Measurements from ENCODE around the gene ASIC5.
"Not testable (repeated sequence)": the region's sequence is repeated elsewhere in the genome, so short reads cannot be mapped to it uniquely, and the experiment has no call there.

ASIC5 gene, protein sequence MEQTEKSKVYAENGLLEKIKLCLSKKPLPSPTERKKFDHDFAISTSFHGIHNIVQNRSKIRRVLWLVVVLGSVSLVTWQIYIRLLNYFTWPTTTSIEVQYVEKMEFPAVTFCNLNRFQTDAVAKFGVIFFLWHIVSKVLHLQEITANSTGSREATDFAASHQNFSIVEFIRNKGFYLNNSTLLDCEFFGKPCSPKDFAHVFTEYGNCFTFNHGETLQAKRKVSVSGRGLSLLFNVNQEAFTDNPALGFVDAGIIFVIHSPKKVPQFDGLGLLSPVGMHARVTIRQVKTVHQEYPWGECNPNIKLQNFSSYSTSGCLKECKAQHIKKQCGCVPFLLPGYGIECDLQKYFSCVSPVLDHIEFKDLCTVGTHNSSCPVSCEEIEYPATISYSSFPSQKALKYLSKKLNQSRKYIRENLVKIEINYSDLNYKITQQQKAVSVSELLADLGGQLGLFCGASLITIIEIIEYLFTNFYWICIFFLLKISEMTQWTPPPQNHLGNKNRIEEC

DNA sequence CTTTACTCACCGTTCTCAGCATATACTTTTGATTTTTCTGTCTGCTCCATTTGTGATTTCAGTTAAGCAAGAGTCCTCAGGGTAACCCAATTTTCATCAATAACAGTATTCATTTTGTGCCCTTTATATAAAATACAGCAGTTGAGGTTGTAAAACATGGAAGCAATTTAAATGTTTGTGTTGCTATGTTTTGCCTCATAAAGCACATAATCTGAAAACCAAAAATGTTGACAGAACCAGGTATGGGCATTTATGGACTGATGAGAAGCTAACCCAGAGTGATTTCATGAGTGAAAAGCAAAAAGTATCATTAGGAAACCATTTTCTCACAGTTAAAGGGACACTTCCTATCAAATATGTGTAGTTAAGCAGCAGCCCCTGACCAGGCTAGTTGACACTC is at the start of gene ASIC5:
ASIC5 (minus strand) TSS at position 101 of the 400 bp plus-strand sequence; CDS start at position 50, 51 bp downstream.
- no peak for DNase-seq

DNA sequence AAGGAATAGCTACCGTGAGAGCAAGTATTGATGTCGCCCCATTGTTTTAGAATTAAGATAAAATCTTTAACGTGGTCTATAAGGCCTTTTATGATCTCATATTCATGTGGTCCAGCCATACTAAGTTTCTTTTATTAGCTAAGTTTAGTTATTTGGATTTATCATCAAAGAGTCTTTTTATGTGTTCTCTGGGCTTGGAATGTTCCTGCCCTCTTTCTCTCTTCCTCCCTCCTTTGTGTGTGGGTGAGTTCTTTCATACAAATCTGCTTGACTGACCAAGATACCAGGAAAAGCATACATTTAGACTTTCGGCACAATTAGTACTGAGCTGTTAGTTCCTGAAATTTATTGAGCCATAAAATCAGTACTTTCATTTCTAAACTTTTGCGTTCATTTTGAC is 48.7 kb upstream of the ASIC5 start:
- no peak for DNase-seq

DNA sequence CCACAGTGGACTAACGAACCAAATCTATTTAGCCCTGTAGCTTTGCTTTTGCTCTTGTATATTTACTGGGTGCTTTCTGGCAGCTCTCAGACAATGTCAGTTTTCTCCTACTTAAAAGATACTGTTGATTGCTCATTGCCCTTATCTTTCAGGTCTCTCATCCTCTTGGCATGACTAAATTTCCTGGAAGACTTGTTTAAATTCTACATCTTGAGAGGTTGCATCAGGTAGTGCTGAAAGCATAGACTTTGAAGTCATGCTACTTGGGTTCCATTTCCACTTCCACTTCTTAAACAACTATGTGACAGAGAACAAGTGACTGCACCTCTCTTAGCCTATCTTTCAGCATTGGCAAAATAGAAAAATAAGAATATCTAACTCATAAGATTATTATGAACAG is 45.8 kb upstream of the ASIC5 start:
- DNase-seq, result no peak

DNA sequence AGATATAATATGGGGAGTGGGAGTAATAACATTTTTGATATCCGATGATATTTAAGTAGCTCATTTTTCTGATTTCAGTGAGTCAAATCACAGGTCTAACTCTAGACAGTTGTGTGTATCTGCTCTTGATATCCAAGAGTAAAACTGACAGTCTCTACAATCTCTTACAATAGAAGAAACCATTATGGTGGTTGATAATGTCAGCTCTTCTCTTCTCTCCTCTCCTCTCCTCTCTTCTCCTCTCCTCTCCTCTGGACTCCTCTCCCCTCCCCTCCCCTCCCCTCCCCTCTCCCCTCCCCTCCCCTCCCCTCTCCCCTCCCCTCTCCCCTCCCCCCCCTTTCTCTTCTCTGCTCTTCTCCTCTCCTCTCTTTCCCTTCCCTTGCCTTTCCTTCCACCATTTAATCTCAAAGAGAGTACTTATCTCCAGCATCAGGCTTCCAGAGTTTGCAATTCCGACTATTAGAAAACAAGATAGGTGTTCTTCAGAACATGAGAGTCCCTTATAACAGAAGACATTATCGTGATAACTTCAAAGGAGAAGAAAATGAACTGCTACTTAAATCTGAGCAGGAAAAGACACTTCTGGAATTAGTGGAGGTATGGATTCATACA is 43.6 kb upstream of the ASIC5 start:
- no peak for DNase-seq

DNA sequence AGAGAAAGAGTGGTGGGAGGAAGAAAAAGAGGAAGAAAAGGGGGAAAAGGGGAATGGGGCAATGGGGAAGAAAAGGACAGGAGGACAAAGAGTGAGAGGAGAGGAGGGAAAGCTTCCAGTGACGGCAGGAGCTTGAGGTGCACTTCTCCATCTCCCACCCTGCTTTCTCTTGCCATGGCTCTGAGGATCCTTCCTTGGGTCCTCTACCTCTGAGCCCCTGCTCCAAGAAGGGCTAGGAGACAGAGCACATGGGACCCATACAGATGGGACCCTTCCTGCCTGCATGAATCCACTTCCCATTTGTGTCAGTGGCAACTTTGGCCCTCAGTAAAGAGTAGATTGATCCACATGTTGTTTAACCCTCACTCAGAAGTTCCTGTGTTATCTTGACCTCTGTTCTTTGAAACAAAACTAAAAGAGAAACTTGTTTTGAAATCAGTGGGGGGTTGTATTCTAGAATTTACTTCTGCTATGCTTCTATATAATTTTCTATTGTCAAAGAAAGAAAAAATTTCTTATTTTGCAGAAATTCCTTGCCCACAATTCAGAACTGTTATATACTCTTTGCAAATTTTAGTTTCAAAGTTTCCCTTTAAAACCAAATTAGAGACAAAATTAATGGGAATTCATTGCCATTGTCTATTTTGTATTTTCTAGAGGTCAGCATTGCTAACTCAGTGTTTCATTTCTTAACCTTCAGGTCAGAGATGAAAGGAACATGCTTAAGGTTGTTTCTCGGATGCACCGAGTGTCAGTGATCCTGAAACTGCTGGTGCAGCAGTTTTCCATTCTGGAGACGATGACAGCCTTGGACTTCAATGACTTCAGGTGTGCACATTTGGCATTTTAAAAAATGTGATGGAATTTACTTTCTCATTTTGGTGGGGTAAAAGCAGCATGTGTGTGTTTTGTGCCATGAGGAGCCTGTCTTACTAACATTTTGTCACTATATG is 42.4 kb upstream of the ASIC5 start:
- no peak for DNase-seq

DNA sequence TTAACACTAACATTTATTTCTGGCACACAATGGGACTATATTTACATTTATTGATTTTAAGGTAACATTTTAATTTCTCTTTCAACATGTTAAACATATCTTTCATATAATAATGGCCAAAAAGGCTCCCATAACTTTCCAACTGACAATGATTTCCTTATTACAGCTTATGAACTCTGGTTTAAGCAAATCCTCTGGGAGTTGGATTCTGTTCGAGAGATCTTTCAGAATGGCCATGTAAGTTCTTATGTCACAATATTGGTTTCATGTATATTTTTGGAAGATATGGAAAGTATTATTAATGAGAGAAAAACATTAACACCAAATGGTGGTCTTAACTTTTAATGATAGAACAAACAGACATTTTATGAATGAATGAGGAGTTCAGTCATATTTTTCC is 41.5 kb upstream of the ASIC5 start:
- DNase-seq, result no peak

DNA sequence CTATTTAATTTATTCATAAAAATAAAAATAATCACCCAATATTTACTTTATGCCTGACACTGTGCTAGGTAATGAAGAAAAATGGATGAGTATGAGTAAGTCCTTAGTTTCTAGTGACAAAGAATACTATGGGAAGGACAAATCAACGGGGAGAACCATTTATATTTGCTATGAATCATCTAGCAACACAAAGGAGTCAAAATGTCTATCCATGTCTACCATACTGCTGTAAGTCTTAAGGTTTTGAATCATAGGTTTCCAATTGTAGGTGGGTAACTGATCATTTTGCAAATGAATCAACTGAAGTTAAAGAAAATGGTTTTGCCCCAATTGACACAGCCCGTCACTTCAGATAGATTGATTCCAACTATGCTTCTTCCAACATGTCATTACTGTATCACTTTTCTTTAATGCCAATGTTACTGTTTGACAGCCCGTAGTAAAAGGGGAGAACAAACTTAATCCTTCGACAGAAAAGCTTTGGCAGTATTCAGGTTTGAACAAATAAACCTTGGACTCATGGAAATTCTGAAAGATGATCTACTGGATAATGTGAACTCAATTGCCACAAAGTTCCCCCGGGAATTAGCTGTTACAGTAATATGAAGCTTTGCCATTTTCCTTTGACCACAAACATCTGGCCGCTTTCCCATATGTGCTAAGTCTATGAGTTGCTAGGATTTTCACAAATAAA is 40.6 kb upstream of the ASIC5 start:
- no peak for DNase-seq

DNA sequence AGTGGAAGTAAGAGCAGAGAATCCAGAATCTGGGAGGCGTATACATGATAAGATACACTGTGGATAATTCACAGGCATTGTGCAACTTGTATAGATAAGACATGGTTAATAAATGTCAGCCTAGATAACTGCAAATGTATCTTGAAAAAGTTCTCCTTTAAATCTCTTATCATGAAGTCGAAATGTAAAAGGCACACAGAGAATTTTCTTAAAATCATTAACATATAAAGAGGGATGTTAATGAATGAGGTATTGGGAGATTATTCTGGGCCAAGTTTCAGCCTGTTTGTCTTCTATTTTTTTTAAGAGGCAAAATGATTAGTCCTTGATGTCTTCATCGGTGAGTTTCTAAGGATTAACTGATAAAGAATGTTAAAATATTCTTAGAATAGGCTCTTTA is 38.3 kb upstream of the ASIC5 start:
- no peak for DNase-seq

DNA sequence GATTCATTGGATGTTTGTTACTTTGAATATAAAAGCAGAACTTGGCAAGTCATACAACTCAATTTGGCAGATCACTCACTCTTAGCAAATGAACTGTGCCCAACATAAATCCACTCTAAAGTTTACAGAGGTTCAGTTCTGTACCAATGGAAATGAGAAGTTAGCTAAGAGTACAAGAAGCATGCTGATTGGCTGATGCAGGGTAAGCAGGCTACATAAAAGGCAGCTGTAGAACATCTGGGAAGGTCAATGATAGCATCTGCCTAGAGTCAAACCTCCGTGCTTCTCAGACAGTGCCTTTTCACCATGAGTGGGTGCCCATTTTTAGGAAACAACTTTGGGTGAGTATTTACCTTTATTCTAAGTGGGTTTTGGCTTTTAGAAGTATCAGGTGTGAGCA is 37.4 kb upstream of the ASIC5 start, which contains the start of gene TDO2:
TDO2 (plus strand) TSS at position 244 of the 400 bp plus-strand sequence; CDS start at position 307, 63 bp downstream.
- DNase-seq, result no peak

DNA sequence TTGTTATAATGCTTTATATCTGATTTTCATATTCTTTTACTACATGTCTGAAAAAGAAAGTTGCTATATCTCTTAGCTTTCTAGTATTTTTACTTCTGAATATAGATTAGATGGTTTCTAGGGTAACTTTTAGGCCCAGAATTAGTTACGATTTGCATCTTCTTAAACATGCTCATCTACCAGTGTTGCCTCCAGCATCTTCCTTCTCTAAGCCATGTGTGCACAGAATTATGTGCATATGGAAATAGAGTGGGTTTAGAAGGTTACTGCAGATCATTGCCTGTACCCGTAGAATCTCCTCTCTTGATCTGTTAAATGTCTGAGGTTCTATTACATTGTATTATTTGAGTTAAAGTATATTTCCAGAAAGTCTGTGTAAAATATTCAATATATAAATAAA is 34.9 kb upstream of the ASIC5 start:
- DNase-seq, result no peak

DNA sequence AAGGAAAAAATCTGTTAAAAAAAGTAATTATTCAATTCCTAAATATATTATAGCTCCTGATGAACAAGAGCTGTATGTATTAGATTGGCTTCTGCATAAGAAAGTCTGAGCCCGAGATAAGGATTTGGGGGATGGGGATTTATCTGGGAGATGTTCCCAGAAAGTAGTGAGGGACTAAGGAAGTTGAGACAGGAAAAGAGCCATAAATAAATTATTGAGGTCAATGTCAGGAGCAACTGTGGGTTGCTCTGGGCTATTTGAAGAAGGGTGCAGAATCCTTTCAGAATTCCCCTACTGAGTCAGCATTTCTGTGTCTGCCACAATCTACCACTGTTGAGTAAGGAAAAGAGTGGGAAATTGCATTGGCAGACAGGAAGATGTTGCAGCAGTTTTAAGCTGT is 34.3 kb upstream of the ASIC5 start:
- no peak for DNase-seq

DNA sequence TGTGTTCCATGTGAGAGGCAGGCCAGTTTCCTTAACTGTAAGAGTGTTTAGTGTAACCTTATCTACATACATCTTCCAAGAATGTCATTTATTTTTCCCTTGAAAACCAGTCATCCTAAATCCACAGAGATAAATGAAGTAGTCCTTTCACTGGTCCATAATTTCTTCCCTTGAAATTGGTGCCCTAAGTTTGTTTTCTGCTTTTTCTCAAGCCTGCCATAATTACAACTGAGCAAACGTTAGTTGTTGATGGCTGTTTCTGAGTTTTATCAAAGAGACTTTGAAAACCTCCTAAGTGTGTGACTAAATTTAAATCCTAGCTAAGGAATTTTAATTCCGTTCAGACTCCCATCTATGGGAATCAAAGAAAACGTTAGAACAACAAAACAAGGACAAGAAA is 33.8 kb upstream of the ASIC5 start:
- DNase-seq, result no peak

DNA sequence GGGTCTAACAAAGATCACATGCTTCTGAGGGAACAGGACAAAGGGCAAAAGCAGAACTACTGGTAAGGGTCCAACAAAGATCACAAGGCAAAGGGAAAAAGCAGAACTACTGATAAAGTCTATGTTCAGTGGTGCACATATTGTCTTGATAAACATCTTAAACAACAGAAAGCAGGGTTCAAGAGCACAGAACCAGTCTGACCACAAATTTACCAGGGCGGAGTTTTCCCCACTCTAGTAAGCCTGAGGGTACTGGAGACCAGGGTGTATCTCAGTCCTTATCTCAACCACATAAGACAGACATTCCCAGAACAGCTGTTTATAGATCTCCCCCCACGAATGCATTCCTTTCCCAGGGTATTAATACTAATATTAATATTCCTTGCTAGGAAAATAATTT is 32.3 kb upstream of the ASIC5 start:
- not testable (repeated sequence) for DNase-seq

DNA sequence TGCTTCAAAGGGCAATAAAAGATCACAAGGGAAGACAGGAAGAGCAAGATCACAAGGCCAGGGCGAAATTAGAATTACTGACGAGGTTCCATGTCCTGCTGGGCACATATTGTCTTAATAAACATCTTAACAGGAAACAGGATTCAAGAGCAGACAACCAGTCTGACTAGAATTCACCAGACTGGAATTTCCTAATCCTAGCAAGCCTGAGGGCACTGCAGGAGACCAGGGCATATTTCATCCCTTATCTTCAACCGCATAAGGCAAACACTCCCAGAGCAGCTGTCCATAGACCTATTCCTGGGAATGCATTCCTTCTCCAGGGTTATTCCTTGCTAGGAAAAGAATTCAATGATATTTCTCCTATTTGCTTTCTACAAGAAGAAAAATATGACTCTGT is 25.0 kb upstream of the ASIC5 start:
- no peak for DNase-seq

DNA sequence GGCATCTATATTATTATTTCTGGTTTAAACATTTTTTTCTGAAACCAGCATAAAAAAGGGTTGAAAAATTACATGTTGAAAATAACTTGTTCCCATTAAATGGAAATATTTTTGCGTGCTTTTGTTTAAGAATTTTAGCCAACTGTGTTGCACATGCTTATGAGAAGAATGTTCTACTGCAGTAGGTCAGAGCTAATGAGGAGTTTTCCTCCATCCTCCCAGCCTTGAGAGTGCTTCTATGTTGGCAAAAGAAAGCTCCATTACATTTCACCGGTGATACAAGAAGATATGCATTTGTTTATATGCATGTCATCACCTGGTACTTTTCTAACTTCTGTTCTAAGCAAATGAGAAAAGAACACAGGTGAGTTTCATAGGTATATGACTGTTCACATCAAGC is 23.9 kb upstream of the ASIC5 start:
- DNase-seq, result no peak

DNA sequence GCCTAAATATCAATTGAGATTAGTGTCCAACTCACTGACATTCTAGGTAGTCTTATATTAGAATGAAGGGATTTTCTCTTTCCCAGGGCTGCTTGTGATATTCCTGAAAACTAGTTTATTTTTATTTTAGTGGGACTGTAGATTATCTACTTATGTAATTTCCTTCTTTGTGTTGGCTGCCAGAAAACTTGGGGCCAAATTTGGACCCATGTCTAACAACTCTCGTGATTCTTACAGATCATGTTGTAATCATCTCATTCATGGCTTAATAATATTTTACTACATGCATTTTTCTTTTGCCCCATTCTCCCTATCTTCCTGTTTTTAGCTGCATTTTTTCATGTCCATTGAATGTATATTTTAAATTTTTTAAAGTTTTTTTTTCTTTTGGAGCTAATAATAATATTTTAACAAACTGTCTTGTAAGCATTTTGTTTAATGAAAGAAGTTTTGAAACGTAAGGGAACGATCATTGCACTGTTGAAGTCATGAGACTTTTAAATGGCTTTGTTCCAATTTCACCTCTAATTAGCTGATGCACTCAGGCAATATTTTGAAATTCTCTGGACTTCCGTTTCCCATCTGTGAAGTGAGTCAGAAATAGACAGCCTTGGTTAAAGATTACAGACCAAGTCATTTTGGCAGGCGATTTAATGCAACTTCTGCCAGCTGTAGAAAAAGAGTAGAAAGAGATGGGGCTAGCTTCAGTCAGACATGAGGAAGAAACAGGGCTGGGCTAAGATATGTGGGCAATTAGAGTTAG is 23.1 kb upstream of the ASIC5 start:
- DNase-seq, result no peak

DNA sequence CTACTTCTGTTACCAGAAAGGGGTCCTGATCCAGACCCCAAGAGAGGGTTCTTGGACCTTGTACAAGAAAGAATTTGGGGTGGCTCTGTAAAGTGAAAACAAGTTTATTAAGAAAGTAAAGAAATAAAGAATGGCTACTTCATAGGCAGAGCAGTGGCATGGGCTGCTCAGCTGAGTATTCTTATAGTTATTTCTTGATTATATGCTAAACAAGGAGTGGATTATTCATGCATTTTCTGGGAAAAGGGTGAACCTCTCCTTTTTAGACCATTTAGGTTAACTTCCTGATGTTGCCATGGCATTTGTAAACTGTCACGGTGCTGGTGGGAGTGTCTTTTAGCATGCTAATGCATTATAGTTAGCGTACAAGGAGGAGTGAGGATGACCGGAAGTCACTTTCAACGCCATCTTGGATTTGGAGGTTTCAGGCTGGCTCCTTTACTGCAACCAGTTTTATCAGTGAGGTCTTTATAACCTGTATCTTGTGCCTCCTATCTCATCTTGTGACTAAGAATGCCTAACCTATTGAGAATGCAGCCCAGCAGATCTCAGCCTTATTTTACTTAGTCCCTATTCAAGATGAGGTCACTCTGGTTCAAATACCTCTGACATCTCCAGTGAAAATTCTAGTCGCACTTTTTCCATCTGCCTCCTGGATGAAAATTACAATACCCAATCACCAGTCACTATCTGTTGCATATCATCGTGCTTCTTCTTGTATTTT is 21.9 kb upstream of the ASIC5 start:
- no peak for DNase-seq

DNA sequence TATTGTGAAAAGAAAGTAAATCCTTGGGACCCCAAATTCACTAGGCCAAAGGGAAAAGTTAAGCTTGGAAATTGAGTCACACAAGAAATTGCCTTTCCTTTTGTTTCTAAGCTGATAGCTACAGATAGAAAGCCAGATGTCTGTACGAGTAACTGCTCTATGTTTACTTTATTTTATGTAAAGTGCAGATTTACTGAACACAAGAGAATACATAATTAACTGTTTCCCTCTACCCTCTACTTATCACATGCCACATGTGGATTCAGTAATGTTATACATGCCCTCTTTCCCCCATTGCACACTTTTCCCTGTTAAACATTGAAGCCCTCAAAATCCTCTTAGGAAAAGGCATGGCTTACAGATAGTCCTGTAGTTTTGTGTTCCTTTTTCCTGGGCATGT is 21.0 kb upstream of the ASIC5 start:
- DNase-seq, result no peak

DNA sequence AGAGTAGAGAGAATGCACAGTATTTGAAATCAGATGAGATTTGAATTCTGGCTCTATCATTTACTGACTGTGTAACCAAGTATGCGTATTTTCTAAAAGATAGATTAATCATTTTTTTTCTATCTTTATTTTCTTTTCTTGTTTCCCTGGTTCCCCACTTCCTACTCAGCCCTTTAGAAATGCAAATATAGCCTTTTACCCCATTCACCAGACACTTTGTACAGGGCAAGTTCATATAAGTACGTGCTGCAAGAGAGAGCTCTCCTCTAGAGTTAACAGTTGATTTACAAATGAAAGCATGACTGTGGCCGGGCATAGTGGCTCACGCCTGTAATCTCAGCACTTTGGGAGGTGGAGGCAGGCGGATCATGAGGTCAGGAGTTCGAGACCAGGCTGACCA is 19.6 kb upstream of the ASIC5 start:
- DNase-seq, result no peak

DNA sequence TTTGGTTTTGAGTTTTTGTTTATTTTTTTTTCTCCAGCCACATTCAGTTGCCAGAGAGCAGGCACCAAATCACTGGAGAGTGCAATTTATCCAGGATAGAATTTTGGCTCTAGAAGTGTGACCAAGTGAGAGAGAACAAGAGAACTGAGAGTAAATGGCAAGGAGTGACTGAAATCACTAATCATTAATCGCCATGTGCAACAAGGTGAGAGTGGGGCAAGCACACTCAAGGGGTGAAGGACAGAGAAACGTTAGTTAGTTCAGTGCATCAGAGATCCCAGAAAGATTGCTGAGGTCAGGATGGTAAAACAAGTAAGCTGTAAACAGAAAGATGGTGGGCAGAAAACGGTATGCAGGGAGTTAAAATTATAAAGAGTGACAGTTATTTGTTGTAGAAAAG is 17.8 kb upstream of the ASIC5 start:
- DNase-seq, result no peak

DNA sequence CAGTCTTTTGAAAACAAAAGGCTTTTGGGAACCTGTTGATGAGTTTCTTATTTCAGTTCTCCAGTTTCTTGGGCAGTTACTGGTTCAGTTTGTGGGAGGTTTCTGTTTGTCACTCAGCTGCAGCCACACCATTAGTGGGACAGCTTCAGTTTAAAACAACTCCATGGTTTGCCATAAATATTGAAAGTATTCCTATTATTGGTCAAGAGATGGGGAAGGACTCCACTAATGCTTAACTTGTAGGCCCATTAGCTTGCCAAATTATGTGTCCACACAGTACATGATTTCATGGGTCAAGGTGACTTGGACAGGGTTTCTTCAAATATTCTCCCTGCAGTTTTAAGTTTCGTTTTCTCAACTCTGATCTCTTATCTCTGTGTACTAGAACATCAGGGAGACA is 15.5 kb upstream of the ASIC5 start:
- DNase-seq, result no peak
